GM08714 (cell line): ENCODE measurements around the gene PUSL1.

Experiments used
- H3K4me3 ChIP-seq: fragments of 200-500 bp; sonication (Bioruptor generic); 2 replicates; pipeline ENCODE4 v1.5.1; 2014; ENCODE audit warnings: mild to moderate bottlenecking, low read length, inconsistent platforms
- ZNF274 ChIP-seq: IDR thresholded peaks from 2 replicates; pipeline ENCODE4 v1.6.1; 2012; ENCODE audit warnings: mild to moderate bottlenecking, low read depth, low read length

Gene PUSL1

DNA sequence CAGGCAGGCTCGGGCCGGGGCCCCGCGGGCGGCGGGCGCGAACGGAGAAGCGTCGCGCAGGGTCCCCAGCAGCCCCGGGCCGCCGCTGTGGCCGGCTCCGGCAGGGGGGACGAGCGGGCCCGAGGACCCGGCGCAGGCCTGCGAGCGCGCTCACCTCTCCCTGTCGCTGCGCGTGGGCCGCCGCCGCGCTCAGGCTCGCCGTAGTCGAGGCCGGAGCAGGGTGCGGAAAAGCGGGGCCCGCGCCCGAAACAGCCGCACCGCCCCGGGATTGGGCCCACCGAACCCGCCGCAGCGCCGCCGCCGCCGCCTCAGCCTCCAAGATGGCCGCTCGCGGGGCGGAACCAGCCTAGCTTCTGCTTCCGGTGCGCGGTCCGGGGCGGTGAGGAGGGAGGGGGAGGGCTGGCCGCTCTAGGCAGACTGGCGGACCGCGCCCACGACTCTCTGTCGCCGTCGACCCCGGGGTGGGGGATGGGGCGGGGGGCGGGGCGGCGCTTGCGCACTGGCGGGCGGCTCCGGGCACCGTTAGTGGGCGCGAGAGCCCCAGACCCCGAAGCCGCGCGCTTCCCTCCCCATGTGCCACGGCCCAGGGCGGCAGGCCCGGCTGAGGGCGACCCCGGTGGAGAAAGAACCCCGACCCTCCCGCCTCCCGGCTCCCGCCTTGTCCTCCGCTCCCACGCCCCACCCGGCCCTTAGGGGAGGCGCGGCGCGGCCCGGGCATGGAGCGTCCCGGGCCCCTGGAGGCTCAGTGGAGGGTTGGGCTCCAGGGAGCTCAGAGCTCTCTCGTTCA, 34.7 kb upstream of the PUSL1 start, which contains the start of gene UBE2J2:
Gene UBE2J2, minus strand, starts transcription at position 343 of the 787 bp plus-strand sequence. CDS start 5,862 bp downstream, outside the sequence.
- TF ChIP-seq ZNF274 = no peak
- H3K4me3 ChIP-seq = peak within 1 kb of the TSS; percentile 93

DNA sequence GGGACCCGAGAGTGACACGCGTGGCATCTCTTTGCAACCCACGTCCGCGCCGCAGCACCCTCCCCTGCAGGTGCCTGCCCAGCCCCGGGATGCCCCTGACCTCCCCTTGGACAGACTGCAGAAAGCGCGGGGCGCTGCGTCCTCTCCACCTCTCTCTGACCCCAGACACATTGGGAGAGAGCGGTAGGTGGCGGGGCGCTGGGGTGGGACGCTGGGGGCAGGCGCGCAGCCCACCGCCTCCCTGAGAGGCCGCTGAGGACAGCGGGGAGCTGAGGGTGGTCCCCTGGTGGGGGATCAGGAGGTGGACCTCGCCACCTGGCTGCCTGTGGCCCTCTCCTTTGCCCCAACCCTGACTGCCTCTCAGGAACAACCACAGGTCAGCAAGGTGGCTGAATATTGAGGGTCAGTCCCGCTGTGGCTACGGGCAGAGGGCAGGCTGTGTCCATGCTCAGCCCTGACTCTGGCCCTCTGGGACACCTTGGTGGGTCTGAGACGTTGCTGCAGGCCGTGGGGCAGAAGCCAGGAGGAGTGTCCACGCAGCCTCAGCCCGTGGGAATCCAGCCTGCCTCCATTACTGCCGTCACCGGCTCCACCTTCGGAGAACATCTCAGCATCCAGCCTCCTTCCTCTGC, 34.0 kb upstream of the PUSL1 start:
- TF ChIP-seq ZNF274 = no peak
- H3K4me3 ChIP-seq = peak overlapping the region; percentile 69

DNA sequence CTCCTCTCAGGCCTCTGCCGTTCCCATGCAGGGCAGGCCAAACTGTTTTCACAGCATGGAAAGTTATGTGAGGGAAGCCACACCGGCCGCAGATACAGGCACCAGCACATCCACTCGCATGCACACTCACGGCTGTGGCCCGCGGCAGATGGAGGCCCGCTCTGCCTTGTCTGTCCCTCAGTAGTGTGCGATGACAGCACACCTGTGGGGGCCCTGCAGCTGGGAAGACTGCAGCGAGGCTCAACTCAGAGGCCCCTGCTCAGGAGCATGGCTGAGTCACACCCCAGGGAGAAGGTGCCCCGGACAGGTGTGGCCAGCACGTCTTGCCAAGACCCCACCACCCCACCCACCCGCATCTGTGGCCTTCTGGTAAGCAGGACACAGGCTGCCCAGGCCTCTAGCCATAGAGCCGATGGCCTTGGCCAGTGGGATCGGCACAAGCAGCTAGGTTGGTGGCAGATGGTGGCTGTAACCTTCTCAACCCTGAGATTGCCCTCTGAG, 33.4 kb upstream of the PUSL1 start:
- TF ChIP-seq ZNF274 = no peak
- H3K4me3 ChIP-seq = no peak overlapping the region

DNA sequence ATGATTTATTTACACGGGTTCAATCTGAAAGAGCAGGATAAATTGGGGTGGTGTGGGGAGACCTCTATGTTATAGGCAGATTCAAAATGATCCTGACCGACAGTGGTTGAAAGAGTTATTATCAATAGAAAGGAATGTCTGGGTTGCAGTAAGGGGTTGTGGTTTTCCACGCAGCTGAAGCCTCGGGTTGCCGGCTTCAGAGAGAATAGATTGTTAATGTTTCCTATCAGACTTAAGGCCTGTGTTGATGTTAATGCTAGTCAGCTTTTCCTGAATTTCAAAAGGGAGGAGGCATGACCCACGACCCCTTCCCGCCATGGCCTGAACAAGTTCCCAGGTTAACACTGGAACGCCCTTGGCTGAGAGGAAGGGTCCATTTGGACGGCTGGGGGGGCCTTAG, 32.6 kb upstream of the PUSL1 start:
- TF ChIP-seq ZNF274 = no peak
- H3K4me3 ChIP-seq = no peak overlapping the region

DNA sequence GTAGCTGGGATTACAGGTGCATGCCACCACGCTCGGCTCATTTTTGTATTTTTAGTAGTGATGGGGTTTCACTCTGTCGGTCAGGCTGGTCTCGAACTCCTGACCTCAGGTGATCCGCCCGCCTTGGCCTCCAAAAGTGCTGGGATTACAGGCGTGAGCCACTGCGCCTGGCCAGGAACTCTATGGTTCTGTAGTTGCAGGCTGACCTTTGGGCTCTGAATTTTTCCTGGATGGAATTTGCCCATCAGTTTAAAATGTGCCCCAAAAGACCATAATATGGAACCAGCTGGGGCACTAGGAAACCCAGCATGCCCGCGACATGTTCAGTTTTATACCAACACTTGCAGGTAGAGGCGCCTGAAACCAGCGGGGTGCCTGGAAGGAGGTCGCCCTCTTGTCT, 29.8 kb upstream of the PUSL1 start:
- no peak for TF ChIP-seq ZNF274
- no peak overlapping the region for H3K4me3 ChIP-seq

DNA sequence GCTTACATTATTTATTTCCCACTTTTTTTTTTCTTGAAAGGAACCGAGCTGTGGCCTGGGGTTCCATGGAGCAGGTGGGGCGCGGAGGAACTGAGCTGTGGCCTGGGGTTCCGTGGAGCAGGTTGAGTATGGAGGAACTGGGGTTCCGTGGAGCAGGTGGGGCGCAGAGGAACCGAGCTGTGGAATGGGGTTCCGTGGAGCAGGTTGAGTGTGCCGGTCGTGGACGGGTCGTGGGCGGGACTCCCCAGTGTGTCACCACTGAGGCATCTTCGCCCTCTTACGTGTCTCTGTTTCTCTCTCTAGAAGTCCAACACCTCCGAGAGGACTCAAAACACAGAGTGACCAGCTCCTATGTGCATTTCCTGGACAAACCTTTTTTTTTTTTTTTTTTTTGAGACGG, 29.4 kb upstream of the PUSL1 start:
- no peak overlapping the region for H3K4me3 ChIP-seq

DNA sequence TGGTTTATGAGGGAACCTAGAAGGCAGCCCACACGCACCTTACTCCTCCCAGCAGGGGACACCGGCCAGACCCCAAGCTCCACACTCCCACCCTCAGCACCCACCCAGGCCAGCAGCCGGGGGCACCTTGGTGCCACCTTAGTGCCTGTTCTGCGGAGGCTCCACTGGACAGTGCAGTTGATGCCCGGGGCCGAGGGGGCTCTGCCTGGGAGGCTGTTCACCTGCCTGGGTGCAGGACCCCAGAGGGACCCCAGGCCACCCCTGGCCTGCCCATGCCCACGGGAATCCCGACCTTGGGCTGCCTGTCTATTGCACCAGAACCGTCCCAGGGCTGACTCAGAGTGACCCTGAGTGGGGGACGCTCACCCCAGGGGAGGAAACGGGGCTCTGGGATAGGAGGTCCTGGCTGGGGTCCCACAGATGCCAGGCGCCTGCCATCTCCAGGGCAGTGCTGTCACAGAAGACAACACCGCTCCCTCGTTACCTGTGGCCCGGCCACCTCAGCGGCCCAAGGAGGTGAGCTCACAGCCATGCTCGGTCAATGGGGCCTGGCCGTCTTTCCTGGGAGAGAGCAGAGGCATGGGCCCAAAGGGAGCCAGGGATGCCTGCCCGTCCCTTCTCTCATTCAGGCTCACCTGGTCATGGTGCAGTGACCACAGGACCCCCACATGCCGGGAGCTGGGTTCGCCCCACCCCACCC, 27.5 kb upstream of the PUSL1 start:
- no peak overlapping the region for H3K4me3 ChIP-seq
- no peak for TF ChIP-seq ZNF274

More for the DNA sequence above, 29.4 kb upstream of the PUSL1 start:
- TF ChIP-seq ZNF274 = no peak

DNA sequence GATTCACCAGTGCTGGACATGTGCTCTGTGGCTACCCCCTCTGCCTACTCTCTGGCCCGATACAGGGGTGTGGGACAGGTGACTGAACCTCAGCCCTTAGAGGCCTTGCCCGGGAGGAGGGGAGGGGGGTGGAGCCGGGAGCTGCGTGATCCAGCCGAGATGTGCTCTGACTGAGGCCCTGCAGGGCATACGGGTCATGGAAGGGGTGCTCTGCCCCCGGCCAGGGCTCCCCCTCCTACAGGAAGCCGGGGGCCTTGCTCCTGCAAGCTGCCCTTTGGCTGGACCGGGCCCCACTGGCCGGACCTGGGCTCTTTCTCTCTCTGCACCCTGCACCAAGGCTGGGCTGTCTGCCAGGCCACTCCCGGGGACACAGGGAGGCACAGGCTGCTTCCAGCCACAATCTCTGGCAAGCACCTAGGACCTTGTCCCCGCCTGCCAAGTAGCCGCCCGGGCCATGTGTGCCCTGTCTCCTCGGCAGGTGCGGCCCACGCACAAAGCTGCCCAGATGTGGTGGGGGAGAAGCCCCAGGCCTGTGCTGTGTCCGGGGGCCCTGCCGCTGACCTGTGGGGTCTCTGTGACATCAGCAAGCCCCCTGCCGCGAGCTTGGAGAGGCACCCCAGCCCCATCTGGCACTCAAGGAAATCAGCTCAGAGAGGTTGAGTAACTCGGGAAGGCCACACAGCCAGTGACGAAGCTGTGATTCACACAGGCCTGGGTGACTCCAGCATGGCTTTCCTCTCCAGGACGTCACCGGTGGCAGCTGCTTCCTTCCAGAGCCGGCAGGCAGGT, 26.7 kb upstream of the PUSL1 start:
- no peak for TF ChIP-seq ZNF274
- no peak overlapping the region for H3K4me3 ChIP-seq

DNA sequence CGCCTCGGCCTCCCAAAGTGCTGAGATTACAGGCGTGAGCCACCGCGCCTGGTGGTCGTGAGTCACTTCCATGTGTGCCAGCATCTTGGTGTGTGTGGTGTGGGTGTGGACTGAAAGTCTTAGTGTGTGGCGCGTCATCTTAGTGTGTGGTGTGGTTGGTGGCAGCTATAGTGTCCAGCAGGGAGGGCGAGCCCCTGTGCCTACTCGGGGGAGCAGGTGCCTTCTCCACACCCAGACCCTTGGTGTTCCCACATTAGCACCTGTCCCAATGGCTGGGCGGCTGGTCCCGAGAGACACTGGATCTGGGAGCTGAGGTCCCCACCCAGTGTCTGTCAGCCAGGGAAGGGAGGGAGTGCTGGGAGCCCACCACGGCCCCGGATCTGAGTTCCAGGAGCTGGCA, 25.4 kb upstream of the PUSL1 start:
- H3K4me3 ChIP-seq = no peak overlapping the region
- no peak for TF ChIP-seq ZNF274

DNA sequence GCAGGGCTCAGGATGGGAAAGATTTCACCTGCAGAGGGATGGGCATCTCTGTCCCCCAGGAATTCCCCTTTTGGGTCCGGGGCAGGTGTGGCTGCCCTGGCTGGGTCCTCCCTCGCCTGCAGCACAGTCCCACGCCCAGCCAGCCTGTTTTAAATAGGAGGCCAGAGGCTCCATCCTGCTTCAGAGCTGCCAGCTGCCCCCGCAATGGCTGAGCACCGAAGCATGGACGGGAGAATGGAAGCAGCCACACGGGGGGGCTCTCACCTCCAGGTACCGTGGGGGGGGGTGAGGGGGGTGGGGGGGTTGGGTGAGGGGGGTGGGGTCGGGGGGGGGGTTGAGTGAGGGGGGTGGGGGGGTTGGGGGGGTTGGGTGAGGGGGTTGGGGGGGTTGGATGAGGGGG, 24.6 kb upstream of the PUSL1 start:
- no peak overlapping the region for H3K4me3 ChIP-seq
- no peak for TF ChIP-seq ZNF274

DNA sequence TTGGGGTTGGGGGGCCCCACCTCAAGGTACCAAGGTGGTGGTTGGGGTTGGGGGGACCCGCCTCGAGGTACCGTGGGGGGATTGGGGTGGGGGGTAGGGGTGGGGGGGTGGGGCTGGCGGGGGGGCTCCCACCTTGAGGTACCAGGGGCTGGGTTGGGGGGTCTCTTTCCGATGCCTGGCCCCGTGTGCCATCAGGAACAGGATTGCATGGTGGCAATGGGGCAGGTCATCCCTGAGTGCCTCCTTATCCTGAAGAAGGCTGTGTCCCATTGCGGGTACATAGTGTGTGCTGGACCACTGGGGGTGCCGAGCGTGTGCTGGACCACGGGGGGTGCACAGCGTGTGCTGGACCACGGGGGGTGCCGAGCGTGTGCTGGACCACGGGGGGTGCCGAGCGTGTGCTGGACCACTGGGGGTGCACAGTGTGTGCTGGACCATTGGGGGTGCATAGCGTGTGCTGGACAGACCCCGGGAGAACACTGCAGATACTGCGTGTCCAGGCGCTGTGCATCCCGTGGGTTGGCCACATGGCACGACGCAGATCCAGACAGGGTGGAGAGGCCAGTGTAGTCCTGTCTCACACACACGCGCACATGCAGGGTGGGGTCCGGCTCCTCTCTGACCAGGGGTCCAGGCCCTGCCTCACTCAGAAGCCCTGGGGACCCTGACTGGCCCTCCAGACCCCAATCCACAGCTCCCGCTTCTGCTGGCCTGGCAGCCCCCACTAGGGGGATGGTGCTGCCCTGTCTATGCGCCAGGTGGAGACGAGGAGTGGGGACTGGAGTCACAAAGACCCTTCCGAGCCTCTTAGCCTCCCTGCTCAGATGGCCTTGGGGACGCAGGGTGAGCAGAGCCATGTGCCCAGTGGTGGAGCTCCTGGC, 23.9 kb upstream of the PUSL1 start:
- H3K4me3 ChIP-seq = no peak overlapping the region
- TF ChIP-seq ZNF274 = no peak

DNA sequence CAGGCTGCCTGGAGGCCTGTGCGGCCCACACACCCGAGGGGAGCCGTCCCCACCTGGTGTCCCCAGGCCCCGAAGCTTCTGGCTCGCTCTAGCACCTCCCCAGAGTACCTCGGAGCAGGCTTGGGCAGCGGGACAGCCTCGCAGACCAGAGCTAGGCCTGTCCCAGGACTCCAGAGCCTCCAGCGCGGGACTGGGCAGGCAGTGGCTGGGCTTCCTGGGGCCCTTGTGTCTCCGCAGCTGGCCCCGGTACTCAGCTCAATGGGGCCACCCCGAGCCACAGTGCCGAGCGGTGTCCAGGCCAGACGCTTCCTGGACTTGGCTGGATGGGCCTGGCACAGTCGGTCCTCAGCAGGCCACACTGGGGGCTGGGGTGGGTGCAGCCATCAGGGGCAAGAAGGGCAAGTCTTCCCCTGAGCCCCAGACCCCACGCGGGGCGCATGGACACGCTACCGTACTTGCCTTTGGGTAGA, 23.3 kb upstream of the PUSL1 start:
- TF ChIP-seq ZNF274 = no peak
- no peak overlapping the region for H3K4me3 ChIP-seq
